ENCODE data around the gene GRHL3. TPM values are rescaled to one million over a fixed set of nuclear protein-coding genes. Genes with fewer than 3 reads are reported as not detected.
A peak's percentile ranks its signal among the peaks of the same experiment; 100 is the strongest.

Gene GRHL3
- total RNA-seq, 1 donor: not detected

- DNase-seq (ENCODE audit: low read depth): no peak
- H3K4me3 ChIP-seq (ENCODE audit: low read depth, low read length): no peak overlapping the region
- no peak for TF ChIP-seq CTCF (IDR thresholded peaks at IDR 0.05; ENCODE audit: insufficient read depth, low read depth, low read length)
Measured at GRCh38 chr1:24293392-24294227, 25.5 kb upstream of the GRHL3 start.

GRCh38 chr1:24294228-24294672 is 24.9 kb upstream of the GRHL3 start:
- DNase-seq (ENCODE audit: low read depth): peak; percentile 99
- H3K4me3 ChIP-seq (ENCODE audit: low read depth, low read length): no peak overlapping the region
- TF ChIP-seq CTCF (IDR thresholded peaks at IDR 0.05; ENCODE audit: insufficient read depth, low read depth, low read length): no peak

- peak; percentile 27 for TF ChIP-seq CTCF (IDR thresholded peaks at IDR 0.05; ENCODE audit: insufficient read depth, low read depth, low read length)
- DNase-seq (ENCODE audit: low read depth): peak; percentile 98
- H3K4me3 ChIP-seq (ENCODE audit: low read depth, low read length): no peak overlapping the region
Measured at GRCh38 chr1:24294716-24295371, 24.3 kb upstream of the GRHL3 start.

- no peak for TF ChIP-seq CTCF (IDR thresholded peaks at IDR 0.05; ENCODE audit: insufficient read depth, low read depth, low read length)
- DNase-seq (ENCODE audit: low read depth): no peak
- H3K4me3 ChIP-seq (ENCODE audit: low read depth, low read length): no peak overlapping the region
Measured at GRCh38 chr1:24295535-24295934, 23.6 kb upstream of the GRHL3 start.

- TF ChIP-seq CTCF (IDR thresholded peaks at IDR 0.05; ENCODE audit: insufficient read depth, low read depth, low read length): no peak
- no peak overlapping the region for H3K4me3 ChIP-seq (ENCODE audit: low read depth, low read length)
- peak; percentile 33 for DNase-seq (ENCODE audit: low read depth)
Measured at GRCh38 chr1:24297187-24297851, 21.8 kb upstream of the GRHL3 start.

GRCh38 chr1:24297852-24298232 is 21.3 kb upstream of the GRHL3 start:
- TF ChIP-seq CTCF (IDR thresholded peaks at IDR 0.05; ENCODE audit: insufficient read depth, low read depth, low read length): no peak
- H3K4me3 ChIP-seq (ENCODE audit: low read depth, low read length): no peak overlapping the region
- no peak for DNase-seq (ENCODE audit: low read depth)

All from fibroblast of villous mesenchyme (primary cell).